ENCODE measurements around the gene PPTC7.

The PPTC7 gene

GRCh38 chr12:110516995-110517394 is 66.1 kb downstream of the PPTC7 start:
- in situ Hi-C loops (cut with MboI; ENCODE audit: low pct_unique_long_range_greater_than_20kb, low sequenced_read_pairs, unreplicated experiment) = no loop called here
- TF ChIP-seq CTCF (IDR thresholded peaks at IDR 0.05; ENCODE audit: extremely low read depth, insufficient read depth, missing control alignments) = no peak
- no peak for DNase-seq (ENCODE audit: low spot score)

GRCh38 chr12:110514363-110514762 is 68.8 kb downstream of the PPTC7 start:
- in situ Hi-C loops (cut with MboI; ENCODE audit: low pct_unique_long_range_greater_than_20kb, low sequenced_read_pairs, unreplicated experiment) = loop anchor here (5.0 kb wide), 1 partner anchor 88 kb away; no protein-coding TSS in a partner anchor
- no peak for TF ChIP-seq CTCF (IDR thresholded peaks at IDR 0.05; ENCODE audit: extremely low read depth, insufficient read depth, missing control alignments)
- DNase-seq (ENCODE audit: low spot score) = no peak

- DNase-seq (ENCODE audit: low spot score) = no peak
- no peak for TF ChIP-seq CTCF (IDR thresholded peaks at IDR 0.05; ENCODE audit: extremely low read depth, insufficient read depth, missing control alignments)
- in situ Hi-C loops (cut with MboI; ENCODE audit: low pct_unique_long_range_greater_than_20kb, low sequenced_read_pairs, unreplicated experiment) = loop anchor here (5.0 kb wide), 1 partner anchor 88 kb away; no protein-coding TSS in a partner anchor
Observed at GRCh38 chr12:110513842-110514241, 69.3 kb downstream of the PPTC7 start.

- no peak for DNase-seq (ENCODE audit: low spot score)
- in situ Hi-C loops (cut with MboI; ENCODE audit: low pct_unique_long_range_greater_than_20kb, low sequenced_read_pairs, unreplicated experiment) = no loop called here
- TF ChIP-seq CTCF (IDR thresholded peaks at IDR 0.05; ENCODE audit: extremely low read depth, insufficient read depth, missing control alignments) = no peak
Observed at GRCh38 chr12:110508071-110508586, 75.0 kb downstream of the PPTC7 start.

- DNase-seq (ENCODE audit: low spot score) = no peak
- no peak for TF ChIP-seq CTCF (IDR thresholded peaks at IDR 0.05; ENCODE audit: extremely low read depth, insufficient read depth, missing control alignments)
- in situ Hi-C loops (cut with MboI; ENCODE audit: low pct_unique_long_range_greater_than_20kb, low sequenced_read_pairs, unreplicated experiment) = no loop called here
Observed at GRCh38 chr12:110505332-110505731, 77.8 kb downstream of the PPTC7 start.

- no peak for DNase-seq (ENCODE audit: low spot score)
- TF ChIP-seq CTCF (IDR thresholded peaks at IDR 0.05; ENCODE audit: extremely low read depth, insufficient read depth, missing control alignments) = no peak
- in situ Hi-C loops (cut with MboI; ENCODE audit: low pct_unique_long_range_greater_than_20kb, low sequenced_read_pairs, unreplicated experiment) = no loop called here
Observed at GRCh38 chr12:110503432-110503831, 79.7 kb downstream of the PPTC7 start.
